MM.1S (cell line): ENCODE measurements around the gene PLIN1.

Experiments
- DNase-seq: peaks from one replicate; pipeline ENCODE4 v3.0.0-alpha.2; 2015
- H2AFZ ChIP-seq: fragments of 300-600 bp; sonication (generic); 2 replicates; pipeline ENCODE4 v1.6.0; 2016; ENCODE audit warnings: antibody characterized with exemption, low read length
- H3F3A ChIP-seq: fragments of 300-600 bp; sonication (generic); 2 replicates; pipeline ENCODE4 v1.6.1; 2016; ENCODE audit warnings: mild to moderate bottlenecking, antibody characterized with exemption, low read length, moderate library complexity, mixed read lengths; ENCODE audit not compliant: insufficient read depth
- H3K27ac ChIP-seq: fragments of 300-600 bp; sonication (generic); 2 replicates; pipeline ENCODE4 v1.5.1; 2016; ENCODE audit warnings: mild to moderate bottlenecking, low read length
- H3K27me3 ChIP-seq: fragments of 300-600 bp; sonication (generic); replicated peaks from 2 replicates; pipeline ENCODE4 v1.6.0; 2016; ENCODE audit warnings: low read length; ENCODE audit not compliant: insufficient read depth
- H3K36me3 ChIP-seq: fragments of 300-600 bp; sonication (generic); replicated peaks from 2 replicates; pipeline ENCODE4 v1.6.1; 2016; ENCODE audit warnings: mild to moderate bottlenecking, low read length, mixed read lengths; ENCODE audit not compliant: insufficient read depth
- H3K4me1 ChIP-seq: fragments of 300-600 bp; sonication (generic); 2 replicates; pipeline ENCODE4 v1.6.1; 2016; ENCODE audit warnings: low read length, mixed read lengths
- H3K4me2 ChIP-seq: fragments of 300-600 bp; sonication (generic); 2 replicates; pipeline ENCODE4 v1.6.0; 2016; ENCODE audit warnings: low read depth, low read length
- H3K4me3 ChIP-seq: fragments of 300-600 bp; sonication (generic); 2 replicates; pipeline ENCODE4 v1.5.1; 2016; ENCODE audit warnings: low read length, mixed read lengths
- H3K79me2 ChIP-seq: fragments of 300-600 bp; sonication (generic); 2 replicates; pipeline ENCODE4 v1.6.1; 2016; ENCODE audit warnings: mixed run types, low read length, mixed read lengths
- H3K9ac ChIP-seq: fragments of 300-600 bp; sonication (generic); 2 replicates; pipeline ENCODE4 v1.6.1; 2016; ENCODE audit warnings: low read length, mixed read lengths
- H3K9me2 ChIP-seq: fragments of 300-600 bp; sonication (generic); replicated peaks from 2 replicates; pipeline ENCODE4 v1.6.1; 2016; ENCODE audit warnings: mild to moderate bottlenecking, low read length, mixed read lengths; ENCODE audit not compliant: insufficient read depth
- H3K9me3 ChIP-seq: fragments of 300-600 bp; sonication (generic); replicated peaks from 2 replicates; pipeline ENCODE4 v1.6.1; 2016; ENCODE audit warnings: mild to moderate bottlenecking, low read length, mixed read lengths; ENCODE audit not compliant: insufficient read depth
- H4K20me1 ChIP-seq: fragments of 300-600 bp; sonication (generic); 2 replicates; pipeline ENCODE4 v1.6.1; 2016; ENCODE audit warnings: mild to moderate bottlenecking, low read length, moderate library complexity, mixed read lengths; ENCODE audit not compliant: insufficient read depth
- CTCF ChIP-seq: fragments of 300-600 bp; sonication (generic); IDR thresholded peaks from 2 replicates; pipeline ENCODE4 v1.5.1; 2016; ENCODE audit warnings: antibody characterized with exemption, low read length, mixed read lengths
- EZH2 ChIP-seq: fragments of 300-600 bp; sonication (generic); optimal IDR thresholded peaks from 2 replicates; pipeline ENCODE3; 2017; ENCODE audit warnings: low read depth, mild to moderate bottlenecking, antibody characterized with exemption, low read length, mixed read lengths
- EZH2phosphoT487 ChIP-seq: fragments of 300-600 bp; sonication (generic); IDR thresholded peaks from 2 replicates; pipeline ENCODE4 v1.6.1; 2018; ENCODE audit warnings: antibody characterized with exemption, low read length

The PLIN1 gene

DNA sequence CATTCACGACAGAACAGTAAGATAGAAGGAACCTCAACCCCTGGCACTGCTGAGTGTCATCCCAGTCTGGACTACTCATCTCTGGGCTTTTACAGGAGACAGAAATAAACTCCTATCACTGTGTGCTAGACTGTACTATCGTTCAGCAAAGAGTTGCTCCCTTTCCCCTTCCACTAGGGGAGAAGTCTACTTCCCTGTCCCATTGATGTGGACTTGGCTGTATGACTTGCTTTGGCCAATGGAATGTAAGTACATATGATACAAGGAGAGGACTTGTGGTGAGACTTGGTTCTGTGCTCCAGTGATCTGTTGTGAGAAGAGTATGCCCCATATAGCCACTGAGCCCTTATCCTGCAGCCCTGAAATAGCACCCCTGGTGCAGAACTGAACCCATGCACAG lies 18.6 kb downstream of the PLIN1 start:
- H2AFZ ChIP-seq: no peak overlapping the region
- H3K4me1 ChIP-seq: peaks cover 12% of the 10 kb centered on the region
- H3K9ac ChIP-seq: no peak overlapping the region
- no peak overlapping the region for H3K27ac ChIP-seq
- no peaks in the 10 kb centered on the region for H3K9me2 ChIP-seq
- H3K36me3 ChIP-seq: no peaks in the 10 kb centered on the region
- H4K20me1 ChIP-seq: no peaks in the 10 kb centered on the region
- H3K4me3 ChIP-seq: no peak overlapping the region
- DNase-seq: no peak
- H3F3A ChIP-seq: peaks cover 10% of the 10 kb centered on the region
- TF ChIP-seq EZH2phosphoT487 (no peak), CTCF (no peak), EZH2 (no peak)
- H3K9me3 ChIP-seq: no peaks in the 10 kb centered on the region
- H3K4me2 ChIP-seq: no peak overlapping the region
- no peaks in the 10 kb centered on the region for H3K79me2 ChIP-seq
- H3K27me3 ChIP-seq: peaks cover 5% of the 10 kb centered on the region; the same call in 1 of the 2 replicates

- Histone ChIP-seq H3K9ac (no peak overlapping the region), H3K79me2 (no peaks in the 10 kb centered on the region), H3K4me3 (no peak overlapping the region), H3K36me3 (no peaks in the 10 kb centered on the region), H2AFZ (no peak overlapping the region), H4K20me1 (no peaks in the 10 kb centered on the region), H3F3A (peaks cover 11% of the 10 kb centered on the region), H3K27ac (no peak overlapping the region), H3K27me3 (no peaks in the 10 kb centered on the region), H3K9me3 (no peaks in the 10 kb centered on the region), H3K4me2 (no peak overlapping the region), H3K9me2 (no peaks in the 10 kb centered on the region), H3K4me1 (peaks cover 13% of the 10 kb centered on the region)
- TF ChIP-seq EZH2: no peak
- no peak for TF ChIP-seq EZH2phosphoT487
- no peak for TF ChIP-seq CTCF
- DNase-seq: no peak
Measured at GRCh38 chr15:89659295-89659694, 19.9 kb downstream of the PLIN1 start.

DNA sequence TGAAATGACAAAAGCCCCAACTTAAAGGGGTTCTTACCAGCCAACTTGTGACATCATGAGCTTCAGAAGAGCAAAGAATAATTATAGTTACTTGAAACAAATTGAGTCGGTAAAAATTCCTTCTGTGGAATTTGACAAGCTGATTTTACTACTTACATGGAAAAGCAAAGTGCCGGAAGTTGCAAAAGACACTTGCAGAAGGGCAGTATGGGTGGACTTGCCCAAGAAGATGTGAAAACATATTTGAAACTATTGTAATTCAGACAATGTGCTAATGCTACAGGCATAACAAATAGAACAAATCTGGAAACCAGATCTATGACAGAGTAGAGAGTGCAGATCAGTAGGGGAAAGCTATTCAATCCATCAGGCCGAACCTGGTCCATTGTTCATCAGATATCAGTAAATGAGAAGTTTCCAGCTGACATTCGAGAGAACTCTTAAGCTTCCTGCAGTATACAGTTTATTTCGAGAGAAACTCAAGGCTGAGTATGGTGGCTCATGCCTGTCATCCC lies 21.4 kb downstream of the PLIN1 start:
- DNase-seq: no peak
- Histone ChIP-seq H3K36me3 (no peaks in the 10 kb centered on the region), H4K20me1 (no peaks in the 10 kb centered on the region), H3F3A (peaks cover 11% of the 10 kb centered on the region), H2AFZ (no peak overlapping the region), H3K4me2 (no peak overlapping the region), H3K9me3 (no peaks in the 10 kb centered on the region), H3K79me2 (no peaks in the 10 kb centered on the region), H3K27ac (no peak overlapping the region), H3K9me2 (no peaks in the 10 kb centered on the region), H3K9ac (no peak overlapping the region), H3K4me1 (peaks cover 13% of the 10 kb centered on the region), H3K4me3 (no peak overlapping the region), H3K27me3 (no peaks in the 10 kb centered on the region)
- TF ChIP-seq CTCF: no peak
- no peak for TF ChIP-seq EZH2
- TF ChIP-seq EZH2phosphoT487: no peak
